OCI-LY3 (cell line): Measurements from ENCODE around the gene ANKH.

Experiments
- EZH2phosphoT487 ChIP-seq: fragments of 200-600 bp; shearing (Covaris generic); IDR thresholded peaks from 2 replicates; pipeline ENCODE4 v1.6.1; 2018; ENCODE audit warnings: antibody characterized with exemption, mixed run types, low read depth
- TF ChIP-seq, protein P1 (sequence below): fragments of 200-600, 300-600 bp; sonication (generic); IDR thresholded peaks from 2 replicates; pipeline ENCODE4 v1.5.1; 2014; ENCODE audit warnings: antibody characterized with exemption, low read length, low read depth

DNA sequence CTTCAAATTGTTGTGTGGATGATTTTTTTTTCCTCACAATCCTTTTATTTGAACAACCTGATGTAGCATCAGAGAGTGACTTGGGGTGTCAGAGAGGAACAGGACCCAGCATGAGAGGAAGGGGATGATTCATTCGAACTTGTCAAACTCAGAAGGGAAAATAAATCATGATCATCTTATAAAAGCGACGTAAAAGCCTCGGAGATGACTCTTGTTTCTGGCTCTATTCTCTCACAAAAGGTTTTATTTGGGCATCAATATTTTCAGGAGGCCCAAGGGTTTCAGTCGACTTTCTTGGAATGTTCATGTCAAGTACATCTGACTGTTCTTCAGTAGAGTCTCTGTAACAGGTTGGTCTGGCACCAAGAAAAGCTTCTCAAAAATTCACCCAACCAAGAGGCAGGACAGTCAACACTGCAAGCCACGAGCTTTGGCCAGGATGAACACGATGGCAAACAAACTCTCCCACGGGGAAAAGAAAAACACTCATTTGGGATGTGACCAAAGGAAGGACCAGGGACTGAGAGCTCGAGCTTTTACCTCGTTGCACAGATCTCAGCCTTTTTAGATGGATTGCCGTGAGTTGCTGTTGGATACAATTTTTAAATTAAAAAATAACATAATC, 55.1 kb downstream of the ANKH start:
- TF ChIP-seq EZH2phosphoT487: no peak
- TF ChIP-seq, protein P1, sequence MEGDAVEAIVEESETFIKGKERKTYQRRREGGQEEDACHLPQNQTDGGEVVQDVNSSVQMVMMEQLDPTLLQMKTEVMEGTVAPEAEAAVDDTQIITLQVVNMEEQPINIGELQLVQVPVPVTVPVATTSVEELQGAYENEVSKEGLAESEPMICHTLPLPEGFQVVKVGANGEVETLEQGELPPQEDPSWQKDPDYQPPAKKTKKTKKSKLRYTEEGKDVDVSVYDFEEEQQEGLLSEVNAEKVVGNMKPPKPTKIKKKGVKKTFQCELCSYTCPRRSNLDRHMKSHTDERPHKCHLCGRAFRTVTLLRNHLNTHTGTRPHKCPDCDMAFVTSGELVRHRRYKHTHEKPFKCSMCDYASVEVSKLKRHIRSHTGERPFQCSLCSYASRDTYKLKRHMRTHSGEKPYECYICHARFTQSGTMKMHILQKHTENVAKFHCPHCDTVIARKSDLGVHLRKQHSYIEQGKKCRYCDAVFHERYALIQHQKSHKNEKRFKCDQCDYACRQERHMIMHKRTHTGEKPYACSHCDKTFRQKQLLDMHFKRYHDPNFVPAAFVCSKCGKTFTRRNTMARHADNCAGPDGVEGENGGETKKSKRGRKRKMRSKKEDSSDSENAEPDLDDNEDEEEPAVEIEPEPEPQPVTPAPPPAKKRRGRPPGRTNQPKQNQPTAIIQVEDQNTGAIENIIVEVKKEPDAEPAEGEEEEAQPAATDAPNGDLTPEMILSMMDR: no peak
